Mesenchymal stem cell (in vitro differentiated cells and primary cell): ENCODE measurements around the gene TNIP1.

Source experiments
- DNase-seq: peaks from one replicate; pipeline ENCODE4 v3.0.0-alpha.2; 2013
- H2AFZ ChIP-seq: one replicate; pipeline ENCODE4 v1.6.1; 2013; ENCODE audit warnings: low read depth, mild to moderate bottlenecking, control low read depth, inconsistent platforms, low read length, moderate library complexity
- H2AK5ac ChIP-seq: 2 replicates; pipeline ENCODE4 v1.6.1; 2013; ENCODE audit warnings: low read length, moderate library complexity, mild to moderate bottlenecking, inconsistent platforms; ENCODE audit not compliant: severe bottlenecking
- H2BK120ac ChIP-seq: one replicate; pipeline ENCODE4 v1.6.1; 2013; ENCODE audit warnings: low read depth, mild to moderate bottlenecking, inconsistent platforms, low read length, moderate library complexity
- H2BK12ac ChIP-seq, 2 experiments: one replicate each; pipeline ENCODE4 v1.6.1; 2013; ENCODE audit warnings: inconsistent platforms in 2 of 2, low read length in 2 of 2, mild to moderate bottlenecking in 2 of 2, moderate library complexity in 2 of 2, control low read depth in 1 of 2
- H2BK15ac ChIP-seq: one replicate; pipeline ENCODE4 v1.6.1; 2013; ENCODE audit warnings: mild to moderate bottlenecking, low read depth, inconsistent platforms; ENCODE audit not compliant: poor library complexity, severe bottlenecking
- H2BK5ac ChIP-seq: 2 replicates; pipeline ENCODE4 v1.6.1; 2013; ENCODE audit warnings: low read depth, mild to moderate bottlenecking, low read length, control low read depth, inconsistent platforms; ENCODE audit not compliant: poor library complexity, severe bottlenecking
- H3K14ac ChIP-seq, 2 experiments: one replicate each; pipeline ENCODE4 v1.6.1; 2013; ENCODE audit warnings: inconsistent platforms in 2 of 2, low read length in 2 of 2, control low read depth in 1 of 2, mild to moderate bottlenecking in 1 of 2, moderate library complexity in 1 of 2
- H3K18ac ChIP-seq, 2 experiments: one replicate each; pipeline ENCODE4 v1.6.1; 2013; ENCODE audit warnings: inconsistent platforms in 2 of 2, low read length in 2 of 2, control low read depth in 1 of 2, low read depth in 1 of 2, mild to moderate bottlenecking in 1 of 2
- H3K23ac ChIP-seq, 2 experiments: one replicate each; pipeline ENCODE4 v1.6.1; 2013; ENCODE audit warnings: inconsistent platforms in 2 of 2, low read length in 2 of 2, mild to moderate bottlenecking in 2 of 2, moderate library complexity in 2 of 2, control low read depth in 1 of 2
- H3K27ac ChIP-seq: 2 replicates; pipeline ENCODE4 v1.5.1; 2013; ENCODE audit warnings: mild to moderate bottlenecking, moderate library complexity, low read length, control low read depth, inconsistent platforms; ENCODE audit not compliant: poor library complexity, severe bottlenecking
- H3K27me3 ChIP-seq, 2 experiments: 2 replicates each; pipeline versions ENCODE4 v1.6.1 to v1.7.0; 2013; ENCODE audit warnings: low read length in 2 of 2, mild to moderate bottlenecking in 2 of 2, moderate library complexity in 2 of 2, control low read depth in 1 of 2, inconsistent platforms in 1 of 2; ENCODE audit not compliant: control insufficient read depth in 1 of 2, insufficient read depth in 1 of 2
- H3K36me3 ChIP-seq, 2 experiments: 2 replicates each; pipeline versions ENCODE4 v1.6.1 to v1.7.0; 2013; ENCODE audit warnings: low read length in 2 of 2, control low read depth in 1 of 2, inconsistent platforms in 1 of 2, low read depth in 1 of 2, mild to moderate bottlenecking in 1 of 2; ENCODE audit not compliant: insufficient read depth in 2 of 2, control insufficient read depth in 1 of 2
- H3K4ac ChIP-seq, 2 experiments: one replicate each; pipeline ENCODE4 v1.6.1; 2013; ENCODE audit warnings: inconsistent platforms in 2 of 2, low read length in 2 of 2, mild to moderate bottlenecking in 2 of 2, moderate library complexity in 2 of 2, control low read depth in 1 of 2, low read depth in 1 of 2
- H3K4me1 ChIP-seq: 2 replicates; pipeline ENCODE4 v1.6.1; 2013; ENCODE audit warnings: low read depth, low read length, control low read depth; ENCODE audit not compliant: control insufficient read depth, insufficient read depth
- H3K4me2 ChIP-seq: 2 replicates; pipeline ENCODE4 v1.6.1; 2013; ENCODE audit warnings: low read length, mild to moderate bottlenecking, inconsistent platforms; ENCODE audit not compliant: poor library complexity, severe bottlenecking
- H3K4me3 ChIP-seq, 2 experiments: 2 replicates each; pipeline versions ENCODE4 v1.5.1 to v1.7.0; 2013; ENCODE audit warnings: low read length in 2 of 2, mild to moderate bottlenecking in 2 of 2, control low read depth in 1 of 2, low read depth in 1 of 2; ENCODE audit not compliant: insufficient read depth in 1 of 2
- H3K79me1 ChIP-seq: replicated peaks from 2 replicates; pipeline ENCODE4 v1.6.1; 2013; ENCODE audit warnings: mild to moderate bottlenecking, control low read depth, low read length, inconsistent platforms; ENCODE audit not compliant: poor library complexity, severe bottlenecking
- H3K9ac ChIP-seq: 2 replicates; pipeline ENCODE4 v1.7.0; 2013; ENCODE audit warnings: mild to moderate bottlenecking, low read length, moderate library complexity
- H3K9me3 ChIP-seq: 2 replicates; pipeline ENCODE4 v1.7.0; 2013; ENCODE audit warnings: mild to moderate bottlenecking, low read length; ENCODE audit not compliant: control insufficient read depth
- H4K8ac ChIP-seq: one replicate; pipeline ENCODE4 v1.6.1; 2013; ENCODE audit warnings: inconsistent platforms, mild to moderate bottlenecking, low read length, moderate library complexity
- H4K91ac ChIP-seq: one replicate; pipeline ENCODE4 v1.6.1; 2013; ENCODE audit warnings: mild to moderate bottlenecking, low read length, inconsistent platforms
- WGBS: methylation state at CpG from one replicate; pipeline ENCODE4 v1.1.7; 2013; ENCODE audit warnings: mixed read lengths; 5-methylcytosine and 5-hydroxymethylcytosine counted together

TNIP1 gene

GRCh38 chr5:151002681-151003502, 77.9 kb downstream of the TNIP1 start:
- H4K91ac ChIP-seq: no peak overlapping the region
- H4K8ac ChIP-seq: no peak overlapping the region
- H2BK15ac ChIP-seq: no peak overlapping the region
- no peaks in the 10 kb centered on the region for H3K36me3 ChIP-seq
- no peak overlapping the region for H2BK12ac ChIP-seq
- peaks cover 0 to 9% of the 10 kb centered on the region in 2 experiments for H3K27me3 ChIP-seq
- WGBS: 72% methylated on average over 8 of the region's 9 CpGs
- H3K4ac ChIP-seq: no peak overlapping the region
- H3K79me1 ChIP-seq: no peaks in the 10 kb centered on the region
- H3K14ac ChIP-seq: no peak overlapping the region
- H3K4me3 ChIP-seq: no peak overlapping the region
- H3K4me2 ChIP-seq: no peak overlapping the region
- no peak overlapping the region for H3K23ac ChIP-seq
- peak overlapping the region; percentile 33 for H2BK5ac ChIP-seq
- no peaks in the 10 kb centered on the region for H3K9me3 ChIP-seq
- peaks cover 11% of the 10 kb centered on the region for H3K4me1 ChIP-seq
- H2AK5ac ChIP-seq: peak overlapping the region; percentile 62
- H2AFZ ChIP-seq: no peak overlapping the region
- DNase-seq: no peak
- H3K27ac ChIP-seq: no peak overlapping the region
- no peak overlapping the region for H3K18ac ChIP-seq
- no peak overlapping the region for H2BK120ac ChIP-seq
- no peak overlapping the region for H3K9ac ChIP-seq

- WGBS: no CpG with 5 or more reads among the region's 2 CpGs
Observed at GRCh38 chr5:151002250-151002649, 78.6 kb downstream of the TNIP1 start.

GRCh38 chr5:151001436-151001835, 79.4 kb downstream of the TNIP1 start:
- no peak overlapping the region for H4K91ac ChIP-seq
- WGBS: 89% methylated on average over 2 of the region's 4 CpGs
- no peak overlapping the region for H3K4ac ChIP-seq
- no peak overlapping the region for H3K14ac ChIP-seq
- no peak overlapping the region for H2BK15ac ChIP-seq
- no peaks in the 10 kb centered on the region for H3K79me1 ChIP-seq
- DNase-seq: no peak
- no peak overlapping the region for H3K9ac ChIP-seq
- H4K8ac ChIP-seq: no peak overlapping the region
- no peak overlapping the region for H2AK5ac ChIP-seq
- no peak overlapping the region for H3K27ac ChIP-seq
- no peak overlapping the region for H2BK12ac ChIP-seq
- no peak overlapping the region for H3K4me2 ChIP-seq
- peaks cover 0 to 9% of the 10 kb centered on the region in 2 experiments for H3K27me3 ChIP-seq
- H3K23ac ChIP-seq: no peak overlapping the region
- no peak overlapping the region for H2BK120ac ChIP-seq
- H2BK5ac ChIP-seq: no peak overlapping the region
- no peak overlapping the region for H2AFZ ChIP-seq
- H3K36me3 ChIP-seq: no peaks in the 10 kb centered on the region
- H3K18ac ChIP-seq: no peak overlapping the region
- no peaks in the 10 kb centered on the region for H3K9me3 ChIP-seq
- no peak overlapping the region for H3K4me3 ChIP-seq
- peaks cover 8% of the 10 kb centered on the region for H3K4me1 ChIP-seq

More at GRCh38 chr5:151002250-151002649, 78.6 kb downstream of the TNIP1 start:
- H2BK15ac ChIP-seq: no peak overlapping the region
- H3K4me2 ChIP-seq: no peak overlapping the region
- H2AFZ ChIP-seq: no peak overlapping the region
- H3K36me3 ChIP-seq: no peaks in the 10 kb centered on the region
- no peak overlapping the region for H4K91ac ChIP-seq
- no peak overlapping the region for H3K4me3 ChIP-seq
- H2BK12ac ChIP-seq: no peak overlapping the region
- H3K79me1 ChIP-seq: no peaks in the 10 kb centered on the region
- H2AK5ac ChIP-seq: no peak overlapping the region
- H3K4ac ChIP-seq: no peak overlapping the region
- H4K8ac ChIP-seq: no peak overlapping the region
- H3K4me1 ChIP-seq: peaks cover 11% of the 10 kb centered on the region
- no peak overlapping the region for H3K27ac ChIP-seq
- H3K18ac ChIP-seq: no peak overlapping the region
- no peaks in the 10 kb centered on the region for H3K9me3 ChIP-seq
- H2BK5ac ChIP-seq: no peak overlapping the region
- H3K9ac ChIP-seq: no peak overlapping the region
- H3K27me3 ChIP-seq: peaks cover 0 to 9% of the 10 kb centered on the region in 2 experiments
- H3K14ac ChIP-seq: no peak overlapping the region
- no peak overlapping the region for H3K23ac ChIP-seq
- peak; percentile 50 for DNase-seq
- no peak overlapping the region for H2BK120ac ChIP-seq

GRCh38 chr5:150999704-151000442, 81.0 kb downstream of the TNIP1 start:
- H3K9me3 ChIP-seq: peaks cover 6% of the 10 kb centered on the region
- no peak overlapping the region for H4K8ac ChIP-seq
- no peak overlapping the region for H2AK5ac ChIP-seq
- DNase-seq: no peak
- H3K4me1 ChIP-seq: peaks cover 2% of the 10 kb centered on the region
- peak overlapping the region in 1 of 2 experiments; percentile 7 for H3K4me3 ChIP-seq
- H2BK12ac ChIP-seq: no peak overlapping the region
- no peak overlapping the region for H4K91ac ChIP-seq
- peak overlapping the region in 1 of 2 experiments; percentile 30 for H3K18ac ChIP-seq
- H2BK5ac ChIP-seq: no peak overlapping the region
- no peak overlapping the region for H2BK120ac ChIP-seq
- H3K9ac ChIP-seq: peak overlapping the region; percentile 32
- H3K79me1 ChIP-seq: no peaks in the 10 kb centered on the region
- no peak overlapping the region for H3K4me2 ChIP-seq
- no peak overlapping the region for H2AFZ ChIP-seq
- no peak overlapping the region for H2BK15ac ChIP-seq
- no peak overlapping the region for H3K4ac ChIP-seq
- no peak overlapping the region for H3K27ac ChIP-seq
- H3K36me3 ChIP-seq: no peaks in the 10 kb centered on the region
- no peak overlapping the region for H3K23ac ChIP-seq
- peak overlapping the region in 1 of 2 experiments; percentile 70 for H3K14ac ChIP-seq
- H3K27me3 ChIP-seq: peaks cover 0 to 9% of the 10 kb centered on the region in 2 experiments
- WGBS: 81% methylated on average over 7 of the region's 7 CpGs
